GM18499 (cell line): Measurements from ENCODE around the gene RASL10B.

Experiments
- ATAC-seq: cut with Tn5 transposase; IDR thresholded peaks from one replicate; pipeline ENCODE4 v1.9.1; 2021; ENCODE audit warnings: moderate number of reproducible peaks; ENCODE audit not compliant: insufficient read depth, unreplicated experiment

The RASL10B gene

GRCh38 chr17:35716897-35717465 is 14.5 kb upstream of the RASL10B start:
- no peak for ATAC-seq

- ATAC-seq: no peak
These were observed 14.0 kb upstream of the RASL10B start for GRCh38 chr17:35717475-35717874.

- no peak for ATAC-seq
These were observed 7.7 kb upstream of the RASL10B start for GRCh38 chr17:35723735-35724134.

GRCh38 chr17:35725058-35725457 is 6.4 kb upstream of the RASL10B start:
- no peak for ATAC-seq

GRCh38 chr17:35725802-35726126 is 5.7 kb upstream of the RASL10B start:
- no peak for ATAC-seq

- ATAC-seq: no peak
These were observed 5.1 kb upstream of the RASL10B start for GRCh38 chr17:35726127-35726952.

- no peak for ATAC-seq
These were observed 4.4 kb upstream of the RASL10B start for GRCh38 chr17:35726953-35727460.

- no peak for ATAC-seq
These were observed 3.8 kb upstream of the RASL10B start for GRCh38 chr17:35727635-35728034.

GRCh38 chr17:35728551-35728950 is 2.9 kb upstream of the RASL10B start:
- no peak for ATAC-seq

GRCh38 chr17:35729405-35729833 is 2.0 kb upstream of the RASL10B start:
- ATAC-seq: no peak

GRCh38 chr17:35730400-35731005 is 936 bp upstream of the RASL10B start:
- no peak for ATAC-seq

- ATAC-seq: no peak
These were observed 722 bp downstream of the RASL10B start for GRCh38 chr17:35731917-35732805.

GRCh38 chr17:35732806-35733136 is 1.3 kb downstream of the RASL10B start:
- ATAC-seq: no peak

- ATAC-seq: no peak
These were observed 1.9 kb downstream of the RASL10B start for GRCh38 chr17:35733366-35733765.

GRCh38 chr17:35734396-35734795 is 3.0 kb downstream of the RASL10B start:
- no peak for ATAC-seq

GRCh38 chr17:35735036-35735805 is 3.8 kb downstream of the RASL10B start:
- ATAC-seq: no peak

- ATAC-seq: no peak
These were observed 4.8 kb downstream of the RASL10B start for GRCh38 chr17:35736236-35736635.

GRCh38 chr17:35738519-35739133 is 7.2 kb downstream of the RASL10B start:
- ATAC-seq: no peak

GRCh38 chr17:35740216-35740615 is 8.8 kb downstream of the RASL10B start:
- ATAC-seq: no peak
